CD4-positive, alpha-beta T cell treated with Interferon gamma for 1 hour (primary cell): Measurements from ENCODE around the gene TMEM242.
"Not testable (repeated sequence)": the region's sequence is repeated elsewhere in the genome, so short reads cannot be mapped to it uniquely, and the experiment has no call there.

Source experiments
- DNase-seq: peaks from one replicate; pipeline ENCODE4 v3.0.0-alpha.2; 2020

Gene TMEM242

DNA sequence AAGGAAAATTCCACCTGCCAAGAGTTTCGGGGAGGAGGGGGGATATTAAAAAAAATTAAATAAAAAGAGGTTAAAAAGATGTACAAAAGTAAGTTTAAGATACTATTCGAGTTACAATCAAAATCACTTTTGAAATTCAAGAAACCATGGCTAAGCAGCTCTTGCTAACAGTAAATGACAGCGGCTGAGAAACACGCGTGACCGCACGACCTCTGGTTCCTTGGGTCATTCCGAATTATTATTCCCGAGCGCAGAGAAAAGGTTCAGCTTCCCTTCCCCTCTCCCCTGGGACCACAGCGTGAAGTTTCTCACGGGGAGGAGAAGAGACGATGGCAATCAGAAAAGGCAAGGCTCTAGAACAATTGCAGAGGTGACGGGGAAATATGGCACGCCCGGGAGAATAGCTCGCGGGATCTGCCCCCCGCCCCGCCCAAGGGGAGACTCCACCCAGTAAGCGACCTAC is 496 bp downstream of the TMEM242 start:
- DNase-seq: peak; percentile 76

DNA sequence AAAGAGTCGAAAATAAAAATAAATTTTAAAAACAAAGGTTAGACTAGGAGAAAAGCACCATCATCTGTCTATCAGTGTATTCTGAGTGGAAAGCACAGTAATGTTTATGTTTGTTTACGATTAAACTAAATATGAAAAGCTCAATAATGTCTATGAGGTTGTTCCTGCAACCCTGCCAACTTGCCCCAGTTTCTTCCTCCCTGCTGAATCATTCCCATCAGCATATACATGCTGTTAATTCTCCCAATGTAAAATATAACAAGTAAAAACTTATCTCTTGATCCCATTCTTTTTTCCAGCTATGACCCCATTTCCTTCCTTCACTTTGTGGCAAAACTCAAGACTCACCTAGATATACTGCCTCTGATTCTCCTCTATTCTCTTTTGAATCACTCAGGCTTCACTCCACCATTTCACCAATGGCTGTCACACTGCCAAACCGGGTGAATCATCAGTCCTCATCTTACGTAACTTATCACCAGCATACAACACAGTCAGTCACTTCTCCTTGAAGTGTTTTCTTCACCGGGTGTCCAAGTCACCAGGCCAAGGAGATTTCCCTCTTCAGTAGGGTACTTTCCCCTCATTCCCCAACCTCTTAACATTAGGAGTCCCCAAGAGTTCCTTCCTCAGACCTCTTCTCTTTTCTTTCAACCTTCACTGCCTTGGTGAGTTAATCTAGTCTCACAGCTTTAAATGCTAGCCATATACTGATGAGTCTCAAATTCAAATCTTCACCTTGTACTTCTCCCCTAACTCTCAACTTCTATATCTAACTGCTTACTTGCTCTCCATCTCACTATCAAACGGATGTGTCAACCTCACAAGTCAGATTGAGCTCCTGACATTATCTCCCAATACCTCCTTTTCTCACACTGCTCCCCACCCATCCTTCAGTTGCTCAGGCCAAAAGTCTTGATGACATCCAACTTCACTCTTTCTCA is 6.2 kb downstream of the TMEM242 start:
- DNase-seq: peak; percentile 52

DNA sequence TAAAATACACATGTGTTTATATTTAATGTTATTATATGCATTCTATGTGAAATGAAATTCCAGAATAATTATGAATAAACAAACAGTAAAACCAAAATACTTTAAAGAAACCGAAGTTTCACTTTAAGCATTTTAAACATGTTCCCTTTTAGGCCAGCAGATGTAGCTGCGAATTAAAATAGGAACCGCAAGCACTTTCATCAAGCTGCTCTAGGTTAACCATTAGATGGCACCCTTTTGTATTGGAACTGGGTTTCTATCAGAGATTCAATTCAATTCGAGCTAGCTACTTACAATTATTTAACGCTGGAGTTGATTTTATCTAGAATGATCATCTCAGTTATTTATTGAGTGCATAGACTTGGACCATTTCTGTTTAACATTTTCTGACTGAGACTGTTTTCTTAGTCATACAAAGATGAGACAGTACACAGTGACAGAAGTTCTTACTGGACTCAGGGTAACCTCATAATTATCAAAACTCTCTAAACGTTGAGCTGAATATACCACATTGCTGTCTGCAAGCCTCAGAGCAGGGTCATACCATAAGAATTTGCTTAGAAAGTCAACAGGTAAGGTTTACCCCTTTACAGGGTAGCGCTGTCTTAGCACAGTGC is 8.5 kb downstream of the TMEM242 start:
- DNase-seq: no peak

DNA sequence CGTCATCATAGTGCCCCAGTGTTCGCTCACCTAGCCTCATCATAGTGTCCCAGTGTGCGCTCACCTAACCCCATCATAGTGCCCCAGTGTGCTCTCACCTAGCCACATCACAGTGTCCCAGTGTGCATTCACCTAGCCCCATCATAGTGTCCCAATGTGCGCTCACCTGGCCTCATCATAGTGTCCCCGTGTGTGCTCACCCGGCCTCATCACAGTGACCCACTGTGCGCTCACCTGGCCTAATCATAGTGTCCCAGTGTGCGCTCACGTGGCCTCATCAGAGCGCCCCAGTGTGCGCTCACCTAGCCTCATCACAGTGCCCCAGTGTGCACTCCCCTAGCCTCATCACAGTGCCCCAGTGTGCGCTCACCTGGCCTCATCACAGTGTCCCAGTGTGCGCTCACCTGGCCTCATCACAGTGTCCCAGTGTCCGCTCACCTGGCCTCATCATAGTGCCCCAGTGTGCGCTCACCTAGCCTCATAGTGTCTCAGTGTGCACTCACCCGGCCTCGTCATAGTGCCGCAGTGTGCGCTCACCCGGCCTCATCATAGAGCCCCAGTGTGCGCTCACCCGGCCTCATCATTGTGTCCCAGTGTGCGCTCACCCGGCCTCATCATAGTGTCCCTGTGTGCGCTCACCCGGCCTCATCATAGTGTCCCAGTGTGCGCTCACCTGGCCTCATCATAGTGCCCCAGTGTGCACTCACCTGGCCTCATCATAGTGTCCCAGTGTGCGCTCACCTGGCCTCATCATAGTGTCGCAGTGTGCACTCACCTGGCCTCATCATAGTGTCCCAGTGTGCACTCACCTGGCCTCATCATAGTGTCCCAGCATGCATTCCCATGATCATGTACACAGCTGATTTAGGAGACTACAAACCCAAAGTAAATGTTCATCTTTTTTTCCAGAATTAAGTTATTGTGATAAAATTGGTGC is 9.5 kb downstream of the TMEM242 start:
- DNase-seq: no peak

DNA sequence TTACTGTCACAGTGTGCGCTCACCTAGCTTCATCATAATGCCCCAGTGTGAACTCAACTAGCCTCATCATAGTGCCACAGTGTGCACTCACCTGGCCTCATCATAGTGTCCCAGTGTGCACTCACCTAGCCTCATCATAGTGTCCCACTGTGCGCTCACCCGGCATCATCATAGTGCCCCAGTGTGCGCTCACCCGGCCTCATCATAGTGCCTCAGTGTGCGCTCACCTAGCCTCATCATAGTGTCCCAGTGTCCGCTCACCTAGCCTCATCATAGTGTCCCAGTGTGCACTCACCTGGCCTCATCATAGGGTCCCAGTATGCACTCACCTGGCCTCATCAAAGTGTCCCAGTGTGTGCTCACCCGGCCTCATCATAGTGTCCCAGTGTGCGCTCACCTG is 10.6 kb downstream of the TMEM242 start:
- no peak for DNase-seq

DNA sequence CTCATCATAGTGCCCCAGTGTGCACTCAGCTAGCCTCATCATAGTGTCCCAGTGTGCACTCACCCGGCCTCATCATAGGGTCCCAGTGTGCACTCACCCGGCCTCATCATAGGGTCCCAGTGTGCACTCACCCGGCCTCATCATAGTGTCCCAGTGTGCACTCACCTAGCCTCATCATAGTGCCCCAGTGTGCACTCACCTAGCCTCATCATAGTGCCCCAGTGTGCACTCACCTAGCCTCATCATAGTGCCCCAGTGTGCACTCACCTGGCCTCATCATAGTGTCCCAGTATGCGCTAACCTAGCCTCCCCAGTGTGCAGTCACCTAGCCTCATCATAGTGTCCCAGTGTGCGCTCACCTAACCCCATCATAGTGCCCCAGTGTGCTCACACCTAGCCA is 12.6 kb downstream of the TMEM242 start:
- not testable (repeated sequence) for DNase-seq

DNA sequence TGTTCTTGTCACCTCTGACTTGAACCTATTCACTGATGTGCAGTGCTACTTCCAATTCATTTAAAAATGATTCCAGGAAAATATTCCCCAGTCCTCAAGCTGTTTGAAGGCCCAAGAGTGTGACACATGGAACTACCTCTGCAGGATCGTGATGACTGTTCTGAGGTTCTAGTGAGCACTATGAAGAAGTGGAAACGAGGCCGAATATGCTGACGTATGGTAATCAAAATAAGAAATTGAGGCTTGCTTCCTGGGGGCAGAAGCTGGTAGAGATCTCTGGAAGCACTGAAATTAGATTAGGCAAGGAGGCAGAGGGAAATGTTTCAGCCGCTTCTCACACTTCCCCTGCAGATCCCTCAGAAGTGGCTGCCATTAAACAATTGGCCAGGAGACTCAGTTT is 15.7 kb downstream of the TMEM242 start:
- no peak for DNase-seq

DNA sequence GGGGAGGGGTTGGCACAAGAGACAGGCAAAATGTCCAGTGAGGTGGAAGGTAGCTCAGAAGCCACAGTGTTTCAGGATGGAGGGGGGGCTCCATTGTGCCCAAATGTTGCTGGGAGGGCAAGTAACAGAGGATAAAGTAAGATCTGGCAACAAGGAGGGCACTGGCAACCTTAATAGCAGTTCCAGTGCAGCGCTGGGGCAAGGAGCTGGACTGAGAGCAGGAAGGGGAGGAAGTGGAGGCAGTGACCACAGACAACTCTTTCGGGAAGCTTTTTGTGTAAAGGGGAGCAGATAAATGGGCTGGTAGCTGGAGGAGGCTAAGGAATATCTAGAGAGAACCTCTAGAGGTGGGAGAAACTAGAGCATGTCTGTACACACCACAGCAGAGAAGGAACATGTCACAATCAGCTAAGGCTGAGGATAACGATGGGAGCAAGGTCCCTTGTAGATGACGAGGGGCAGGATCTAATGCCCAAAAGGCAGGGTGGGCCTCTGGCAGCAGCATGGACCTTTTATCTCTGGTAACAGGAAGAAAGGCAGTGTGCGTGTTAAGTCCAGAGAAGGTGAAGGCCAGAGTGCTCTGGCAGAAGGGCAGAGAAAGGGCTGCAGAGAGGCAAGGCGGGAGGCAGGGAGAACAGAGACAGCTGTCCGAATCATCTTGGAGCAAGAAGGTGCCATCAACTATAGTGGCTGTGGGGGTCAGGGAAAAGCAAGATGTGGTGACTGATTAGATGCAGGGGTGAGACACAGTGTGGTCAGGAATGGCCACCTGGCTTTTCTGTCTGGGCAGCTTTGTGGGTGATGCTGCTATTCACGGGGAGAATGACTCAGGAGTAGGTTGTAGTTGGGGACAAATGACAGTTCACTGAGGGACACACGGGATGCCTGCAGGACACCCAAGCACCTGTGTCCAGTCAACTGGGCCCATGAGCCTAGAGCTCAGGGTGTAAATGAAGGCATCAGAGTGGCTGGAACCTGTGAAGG is 17.4 kb downstream of the TMEM242 start:
- DNase-seq: no peak

DNA sequence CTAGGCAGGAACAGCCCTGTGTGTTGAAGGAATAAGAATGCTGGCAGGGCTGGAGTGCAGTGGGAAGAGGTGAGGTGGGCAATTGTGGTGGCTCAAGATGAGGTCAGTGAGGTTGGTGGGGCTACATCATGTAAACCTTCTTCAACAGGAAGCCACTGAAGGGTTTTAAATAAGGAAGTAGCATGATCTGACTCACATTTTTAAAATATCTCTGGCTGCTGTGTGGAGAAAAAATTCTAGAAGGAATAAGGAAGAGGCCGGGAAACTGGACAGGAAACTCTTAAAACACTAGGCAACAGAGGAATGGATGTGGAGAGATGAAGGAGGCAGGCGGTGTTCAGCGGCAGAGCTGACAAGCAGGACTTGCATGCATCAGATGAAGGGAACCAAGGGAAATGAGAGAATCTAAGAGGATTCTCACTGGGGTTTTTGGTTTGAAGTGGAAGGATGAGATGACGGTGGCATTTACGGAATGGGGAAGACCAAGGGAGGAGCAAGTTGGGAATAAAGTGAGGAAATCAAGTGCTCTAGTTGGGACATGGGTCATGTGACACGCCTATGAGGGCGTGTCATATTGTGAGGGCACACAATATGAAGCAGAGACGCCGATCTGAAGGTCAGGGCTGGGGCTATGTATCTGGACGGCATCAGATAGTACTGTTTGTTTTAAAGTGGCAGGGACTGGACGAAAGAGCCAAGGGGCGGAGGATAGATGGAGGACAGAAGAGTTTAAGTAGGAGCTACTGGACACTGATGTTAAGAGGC is 18.2 kb downstream of the TMEM242 start:
- no peak for DNase-seq

DNA sequence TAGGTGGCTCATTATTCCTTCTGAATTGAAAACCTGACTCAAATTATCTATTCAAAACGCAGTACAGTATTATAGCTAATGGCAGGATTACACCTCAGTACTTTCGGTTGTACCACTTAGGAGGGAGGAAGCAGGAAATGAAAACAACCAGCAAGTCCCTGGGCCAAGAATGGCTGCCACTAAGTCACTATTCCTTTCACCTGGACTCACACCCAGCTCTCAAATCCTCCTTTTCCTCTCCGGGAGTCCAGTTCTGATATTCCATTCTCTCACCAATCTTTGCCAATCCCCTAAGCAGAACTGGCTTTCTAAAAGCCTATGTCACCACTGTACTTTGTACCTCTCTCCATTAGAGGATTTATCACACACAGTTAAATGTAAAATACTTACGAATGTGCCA is 20.6 kb downstream of the TMEM242 start:
- no peak for DNase-seq

DNA sequence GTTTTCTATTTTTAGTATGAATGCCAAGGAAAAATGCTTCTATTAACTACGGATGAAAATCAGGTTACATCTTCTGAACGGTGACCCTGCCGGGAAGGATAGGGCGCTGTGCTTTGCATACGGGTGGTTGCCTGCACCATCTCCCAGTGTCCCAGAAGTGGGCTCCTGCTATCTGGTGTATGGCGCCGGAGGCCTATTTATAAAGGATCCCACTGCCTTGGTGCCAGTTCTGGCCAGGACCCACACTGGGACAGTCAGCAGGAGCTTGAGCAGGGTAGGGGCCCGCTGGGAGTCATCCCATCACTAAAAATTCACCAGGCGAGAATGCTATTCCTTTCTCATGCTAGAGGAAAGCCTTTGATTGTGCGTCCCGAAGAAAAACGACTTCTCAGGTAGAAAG is 22.9 kb downstream of the TMEM242 start:
- DNase-seq: no peak

DNA sequence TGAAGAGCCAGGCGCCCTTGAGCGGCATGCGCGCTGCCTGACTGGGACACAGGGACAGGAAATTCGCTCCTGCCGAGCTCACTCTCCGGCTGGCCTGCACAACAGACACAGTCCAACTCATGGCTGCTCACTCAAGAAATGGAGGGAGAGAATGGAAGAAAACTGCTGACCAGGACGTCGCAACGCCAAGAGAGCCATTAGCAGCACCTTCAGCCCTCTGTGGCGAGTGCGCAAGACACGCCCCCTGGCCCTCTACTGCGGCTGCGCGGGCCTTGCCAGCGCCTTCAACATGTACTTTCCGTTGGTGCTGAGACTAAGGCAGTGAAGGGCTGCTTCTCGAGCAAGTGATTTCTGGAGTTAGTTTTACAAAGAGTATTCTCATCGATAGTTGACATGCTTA is 23.3 kb downstream of the TMEM242 start:
- no peak for DNase-seq

DNA sequence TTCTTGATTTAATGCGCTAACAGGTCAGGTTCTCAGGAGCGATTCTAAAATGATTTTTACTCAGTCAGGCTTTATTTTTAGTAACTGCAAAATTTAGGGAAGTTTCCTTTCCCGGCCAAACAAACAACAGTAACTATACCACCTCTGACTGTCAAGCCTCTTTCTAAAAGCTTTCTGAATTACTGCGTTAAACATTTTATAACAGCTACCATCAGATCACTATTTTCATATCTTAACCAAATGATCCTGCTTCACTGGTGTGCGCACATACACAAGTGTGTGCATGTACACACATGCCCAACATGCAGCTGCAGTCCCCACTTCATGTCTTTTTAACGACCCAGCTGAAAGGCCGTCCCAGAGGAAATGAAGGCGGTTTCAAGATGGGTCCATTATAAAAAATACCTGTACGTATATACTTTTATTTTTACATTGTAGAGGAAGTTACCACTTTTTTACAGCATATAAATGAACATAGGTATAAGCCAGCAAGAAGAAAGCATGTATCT is 25.0 kb downstream of the TMEM242 start:
- no peak for DNase-seq

DNA sequence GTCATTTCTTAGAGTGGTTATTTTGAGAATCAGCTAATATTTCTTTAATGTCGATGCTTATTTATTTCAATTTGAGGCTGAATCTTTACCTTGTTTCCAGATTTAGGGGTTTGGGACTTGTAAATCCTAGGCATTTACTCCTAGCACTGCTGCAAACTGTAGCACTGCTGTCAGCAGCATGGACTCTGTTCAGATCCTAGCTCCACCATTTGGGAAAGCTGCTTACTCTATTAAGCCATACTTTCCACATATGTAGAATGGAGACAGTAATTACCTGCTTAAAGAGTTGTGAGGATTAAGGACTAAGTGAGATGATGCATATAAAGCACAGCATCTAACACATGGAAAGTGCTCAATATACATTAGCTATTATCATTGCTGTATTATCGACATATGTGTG is 28.7 kb downstream of the TMEM242 start:
- no peak for DNase-seq

DNA sequence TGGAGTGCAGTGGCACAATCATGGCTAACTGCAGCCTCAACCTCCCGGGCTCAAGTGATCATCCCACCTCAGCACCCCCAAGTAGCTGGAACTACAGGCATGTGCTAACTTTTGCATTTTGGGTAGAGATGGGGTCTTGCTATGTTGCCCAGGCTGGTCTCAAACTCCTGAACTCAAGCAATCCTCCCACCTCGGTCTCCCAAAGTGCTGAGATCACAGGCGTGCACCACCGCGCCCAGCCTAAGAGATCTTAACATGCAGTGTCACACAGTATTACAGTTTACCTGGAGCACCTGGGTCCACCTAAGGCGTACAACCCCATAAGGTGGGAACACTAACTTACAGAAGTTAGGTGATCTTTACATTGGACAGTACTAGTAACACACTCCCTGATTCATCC is 29.5 kb downstream of the TMEM242 start:
- no peak for DNase-seq

DNA sequence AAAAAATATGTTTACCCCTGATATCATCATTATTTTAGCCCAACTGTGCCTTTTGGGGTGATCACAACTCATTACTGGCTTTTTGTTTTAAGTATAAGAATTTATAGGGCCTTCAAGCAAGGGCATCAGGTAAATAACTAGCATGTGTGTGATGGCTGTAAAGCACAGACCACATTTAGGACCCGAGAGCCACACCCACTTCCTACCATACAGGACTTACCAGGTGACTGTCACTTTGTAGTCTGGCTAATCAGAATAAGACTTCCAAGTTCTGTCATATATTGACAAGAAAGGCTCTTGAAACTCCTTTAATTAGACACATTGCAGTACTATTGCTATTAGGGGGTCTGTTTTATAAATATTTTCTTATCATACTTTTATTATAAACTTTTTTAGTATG is 31.1 kb downstream of the TMEM242 start:
- no peak for DNase-seq

DNA sequence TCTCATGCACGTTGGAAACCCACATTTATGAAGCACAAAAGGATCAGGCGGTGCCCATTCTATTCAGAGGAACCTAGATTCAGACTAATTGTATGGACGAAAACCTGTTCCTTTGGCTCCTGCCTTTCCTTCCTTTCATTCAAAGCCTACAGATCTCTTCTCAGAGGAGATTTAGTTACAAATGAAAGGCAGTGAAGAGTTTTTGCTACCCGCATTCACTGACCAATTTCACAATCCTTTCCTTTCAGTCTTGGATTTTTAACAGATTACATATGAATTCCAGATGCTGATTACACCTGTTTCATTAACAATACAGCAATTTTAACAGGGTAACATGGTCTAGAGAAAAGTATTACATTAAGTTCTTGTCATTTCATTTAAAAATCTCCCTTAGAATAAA is 32.0 kb downstream of the TMEM242 start:
- DNase-seq: no peak

DNA sequence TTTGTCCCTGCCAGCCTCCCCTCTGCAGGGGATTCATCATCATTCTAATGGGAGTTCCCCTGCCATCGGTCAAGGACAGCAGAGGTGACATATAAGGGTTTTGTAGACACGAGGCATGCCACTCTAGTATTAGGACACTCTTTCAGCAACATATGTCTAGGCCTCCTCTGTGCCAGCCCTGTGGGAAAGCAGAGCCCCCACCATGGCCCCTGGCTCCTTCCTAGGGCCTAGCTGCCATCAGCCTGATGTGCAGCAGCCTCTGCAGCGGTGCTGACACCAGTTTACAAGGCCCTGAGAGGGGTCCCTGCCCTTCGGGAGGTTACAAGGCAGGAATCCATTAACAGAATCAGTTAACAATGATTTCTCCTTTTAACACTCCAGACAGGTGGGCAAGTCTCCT is 32.5 kb downstream of the TMEM242 start:
- DNase-seq: no peak

DNA sequence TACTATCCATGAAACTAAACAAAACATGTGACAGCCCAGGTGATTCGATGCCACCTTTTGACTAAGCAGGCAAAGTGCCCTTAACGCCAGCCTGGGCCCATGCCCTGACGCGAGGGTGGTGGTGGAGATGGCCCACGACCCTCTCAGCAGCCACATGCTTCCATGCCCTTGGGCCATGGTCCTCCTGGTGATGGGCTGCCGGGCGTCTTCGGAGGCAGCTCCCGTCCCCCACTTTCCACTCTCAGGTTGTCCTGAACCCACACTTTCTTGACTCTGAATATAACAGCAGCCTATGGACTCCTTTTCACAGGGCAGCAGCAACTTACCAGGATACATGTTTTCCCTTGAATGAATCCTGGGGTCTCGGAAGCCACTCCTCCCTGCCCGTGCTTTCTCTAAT is 33.6 kb downstream of the TMEM242 start:
- no peak for DNase-seq

DNA sequence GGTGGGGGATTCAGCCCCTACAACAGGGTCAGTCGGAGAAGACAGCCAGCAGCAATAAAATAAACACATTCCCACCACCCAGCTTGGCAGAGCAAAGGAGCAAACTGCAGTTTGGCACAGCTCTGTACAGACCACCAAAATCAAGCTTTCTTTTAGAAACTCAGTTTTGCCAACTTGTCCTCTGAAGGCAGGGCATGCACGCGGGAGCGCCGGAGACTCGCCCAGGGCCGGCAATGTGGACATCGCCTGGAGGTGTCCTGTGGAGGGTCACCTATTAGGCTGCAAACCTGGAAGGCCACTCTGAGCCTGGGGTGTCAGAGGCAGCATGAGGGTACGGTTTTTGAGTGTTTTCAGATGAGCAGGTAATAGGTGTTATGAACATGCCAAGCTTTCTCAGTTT is 34.7 kb downstream of the TMEM242 start:
- DNase-seq: no peak

DNA sequence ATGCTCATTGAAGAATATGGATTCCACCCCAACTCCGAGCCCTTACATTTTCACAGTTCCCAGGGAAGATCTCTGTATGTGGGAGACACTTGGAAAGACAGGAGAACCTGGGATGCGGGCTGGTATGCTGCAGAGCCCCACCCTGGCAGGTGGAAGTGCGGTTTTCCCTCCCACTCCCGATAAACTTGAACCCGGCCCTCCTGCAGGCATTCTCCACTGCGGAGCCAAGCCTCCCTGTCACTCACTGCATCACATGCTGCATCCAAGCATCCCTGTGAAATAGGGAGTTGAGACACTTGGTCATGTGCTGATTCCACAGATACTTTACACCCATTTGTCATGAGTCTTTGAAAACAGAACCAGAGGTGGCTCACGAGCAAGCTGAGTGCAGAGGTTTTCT is 35.4 kb downstream of the TMEM242 start:
- no peak for DNase-seq
